Stimulated activated CD4-positive, alpha-beta T cell treated with anti-CD3 and anti-CD28 coated beads, Interleukin-4, amount 100 ng/mL, for 48 hours (primary cell): Measurements from ENCODE around the gene FRS3.
A peak's percentile ranks its signal among the peaks of the same experiment; 100 is the strongest.

Source experiments
- DNase-seq, 2 donors: peaks; one replicate each; pipeline ENCODE4 v3.0.0-alpha.2; 2020; ENCODE audit warnings: low read depth in 2 of 2

The FRS3 gene

GRCh38 chr6:41743406-41744235 is 36.1 kb downstream of the FRS3 start:
- no peak for DNase-seq

- DNase-seq, result no peak
Observed at GRCh38 chr6:41741625-41742490, 37.8 kb downstream of the FRS3 start.

- no peak for DNase-seq
Observed at GRCh38 chr6:41740366-41741162, 39.1 kb downstream of the FRS3 start.

GRCh38 chr6:41739041-41739440 is 40.7 kb downstream of the FRS3 start:
- no peak for DNase-seq

GRCh38 chr6:41737591-41738130 is 42.0 kb downstream of the FRS3 start:
- DNase-seq, result no peak

GRCh38 chr6:41736800-41737555 is 42.7 kb downstream of the FRS3 start:
- DNase-seq, result no peak

- DNase-seq, result no peak
Observed at GRCh38 chr6:41736186-41736733, 43.4 kb downstream of the FRS3 start.

- DNase-seq, result peak; percentile 92 to 95
Observed at GRCh38 chr6:41735427-41736185, 44.1 kb downstream of the FRS3 start, which contains the start of gene TFEB. Gene TFEB, minus strand, starts transcription at chr6:41735608. Its CDS starts 44,395 bp downstream, at chr6:41691213.

- peak; percentile 46 to 49 for DNase-seq
Observed at GRCh38 chr6:41734666-41735426, 44.9 kb downstream of the FRS3 start.

- DNase-seq, result peak; percentile 22 to 41
Observed at GRCh38 chr6:41733707-41734665, 45.7 kb downstream of the FRS3 start.

GRCh38 chr6:41733360-41733706 is 46.4 kb downstream of the FRS3 start:
- no peak for DNase-seq

GRCh38 chr6:41732591-41733359 is 46.9 kb downstream of the FRS3 start:
- peak in 1 of 2 donors; percentile 39 for DNase-seq

GRCh38 chr6:41732149-41732548 is 47.6 kb downstream of the FRS3 start:
- no peak for DNase-seq

- no peak for DNase-seq
Observed at GRCh38 chr6:41731561-41732086, 48.1 kb downstream of the FRS3 start.

GRCh38 chr6:41730531-41731436 is 48.9 kb downstream of the FRS3 start:
- no peak for DNase-seq

- no peak for DNase-seq
Observed at GRCh38 chr6:41729624-41730023, 50.1 kb downstream of the FRS3 start.
